GM18873 (cell line): ENCODE measurements around the gene GPSM1.
A peak's percentile ranks its signal among the peaks of the same experiment; 100 is the strongest.

ENCODE experiments used
- ATAC-seq: cut with Tn5 transposase; IDR thresholded peaks from one replicate; pipeline ENCODE4 v1.9.1; 2021; ENCODE audit warnings: mild to moderate bottlenecking, moderate library complexity, moderate number of reproducible peaks; ENCODE audit not compliant: unreplicated experiment, low FRiP score

The GPSM1 gene

GRCh38 chr9:136355616-136356557 lies 28.5 kb downstream of the GPSM1 start:
- ATAC-seq: no peak

GRCh38 chr9:136357202-136357725 lies 29.9 kb downstream of the GPSM1 start:
- ATAC-seq: no peak

- ATAC-seq: no peak
Measured at GRCh38 chr9:136358016-136358415, 30.7 kb downstream of the GPSM1 start.

GRCh38 chr9:136358888-136359287 lies 31.5 kb downstream of the GPSM1 start:
- ATAC-seq: no peak

GRCh38 chr9:136359774-136360718 lies 32.7 kb downstream of the GPSM1 start:
- no peak for ATAC-seq

- no peak for ATAC-seq
Measured at GRCh38 chr9:136361047-136361753, 33.9 kb downstream of the GPSM1 start.

GRCh38 chr9:136361754-136362449 lies 34.6 kb downstream of the GPSM1 start:
- ATAC-seq: no peak

- ATAC-seq: no peak
Measured at GRCh38 chr9:136362450-136362784, 35.1 kb downstream of the GPSM1 start.

- peak; percentile 47 for ATAC-seq
Measured at GRCh38 chr9:136363106-136363948, 36.0 kb downstream of the GPSM1 start, which contains the start of gene DNLZ. Gene DNLZ, minus strand, starts transcription at chr9:136363744. Its CDS starts 30 bp downstream, at chr9:136363714.

- ATAC-seq: peak; percentile 3
Measured at GRCh38 chr9:136363949-136364748, 36.8 kb downstream of the GPSM1 start.

- ATAC-seq: no peak
Measured at GRCh38 chr9:136364942-136365774, 37.8 kb downstream of the GPSM1 start.

GRCh38 chr9:136365775-136366222 lies 38.5 kb downstream of the GPSM1 start:
- no peak for ATAC-seq

GRCh38 chr9:136366826-136367225 lies 39.5 kb downstream of the GPSM1 start:
- ATAC-seq: no peak

- ATAC-seq: no peak
Measured at GRCh38 chr9:136367296-136368145, 40.2 kb downstream of the GPSM1 start.

GRCh38 chr9:136368190-136368589 lies 40.9 kb downstream of the GPSM1 start:
- ATAC-seq: no peak

- ATAC-seq: no peak
Measured at GRCh38 chr9:136370037-136370436, 42.7 kb downstream of the GPSM1 start.
